Tibial nerve (tissue), 4 donors: Measurements from ENCODE around the gene TMCC1. TPM values are rescaled to one million over a fixed set of nuclear protein-coding genes. Genes with fewer than 3 reads are reported as not detected.

ENCODE experiments used
- DNase-seq, 2 donors: peaks; one replicate each; pipeline ENCODE4 v3.0.0-alpha.2; 2019; ENCODE audit warnings: low spot score in 2 of 2
- H3K27ac ChIP-seq, 4 donors: fragments of 200-600 bp; sonication (generic) in 3 of 4; one replicate each; pipeline ENCODE4 v1.5.1; 2017 to 2019; ENCODE audit warnings: mild to moderate bottlenecking in 1 of 4
- H3K27me3 ChIP-seq, 2 donors: fragments of 200-600 bp; sonication (generic) in 1 of 2; one replicate each; pipeline versions ENCODE4 v1.5.1 to v1.6.0; 2017 to 2019
- H3K36me3 ChIP-seq, 3 donors: fragments of 200-600 bp; sonication (generic); one replicate each; pipeline ENCODE4 v1.5.1; 2018 to 2019
- H3K4me1 ChIP-seq, 4 donors: fragments of 200-600 bp; sonication (generic) in 3 of 4; one replicate each; pipeline ENCODE4 v1.5.1; 2017 to 2019
- H3K4me3 ChIP-seq, 4 donors: fragments of 200-600 bp; sonication (generic) in 3 of 4; one replicate each; pipeline ENCODE4 v1.5.1; 2017 to 2019; ENCODE audit warnings: mild to moderate bottlenecking in 1 of 4, moderate library complexity in 1 of 4
- H3K9me3 ChIP-seq, 4 donors: fragments of 200-600 bp; sonication (generic) in 3 of 4; one replicate each; pipeline ENCODE4 v1.5.1; 2017 to 2019
- EP300 ChIP-seq, 2 donors: sonication (generic); formaldehyde crosslinking; IDR thresholded peaks; one replicate each; pipeline ENCODE4 v1.6.1; 2017; ENCODE audit warnings: antibody characterized with exemption in 2 of 2, mild to moderate bottlenecking in 1 of 2
- POLR2A ChIP-seq, 2 donors: fragments of 450-650 bp; IDR thresholded peaks; one replicate each; pipeline ENCODE4 v1.6.1; 2017; ENCODE audit warnings: antibody characterized with exemption in 2 of 2, mild to moderate bottlenecking in 2 of 2, moderate library complexity in 2 of 2
- whole genome bisulfite sequencing, 2 donors: methylation state at CpG; one replicate each; pipeline ENCODE4 v1.1.5; 2018; 5-methylcytosine and 5-hydroxymethylcytosine counted together
- total RNA-seq, 4 donors: library from RNA; depleted of rRNA; stranded (reverse); fragments of >200 nt; gene quantifications; one replicate each; pipeline ENCODE4 v1.1.0, GENCODE V29; 2016
- TF ChIP-seq, protein P1 (sequence below), 5 experiments: fragments of 200-600 bp in 3 of 5; fragments of 450-650 bp in 2 of 5; sonication (generic) in 3 of 5; IDR thresholded peaks; one replicate each; pipeline ENCODE4 v1.5.1; 2016 to 2019; ENCODE audit warnings: antibody characterized with exemption in 5 of 5, mild to moderate bottlenecking in 3 of 5, moderate library complexity in 2 of 5

TMCC1 gene
- total RNA-seq, 4 donors from 2014 or later: 19.9 to 27.9 (median 23.1) TPM

DNA sequence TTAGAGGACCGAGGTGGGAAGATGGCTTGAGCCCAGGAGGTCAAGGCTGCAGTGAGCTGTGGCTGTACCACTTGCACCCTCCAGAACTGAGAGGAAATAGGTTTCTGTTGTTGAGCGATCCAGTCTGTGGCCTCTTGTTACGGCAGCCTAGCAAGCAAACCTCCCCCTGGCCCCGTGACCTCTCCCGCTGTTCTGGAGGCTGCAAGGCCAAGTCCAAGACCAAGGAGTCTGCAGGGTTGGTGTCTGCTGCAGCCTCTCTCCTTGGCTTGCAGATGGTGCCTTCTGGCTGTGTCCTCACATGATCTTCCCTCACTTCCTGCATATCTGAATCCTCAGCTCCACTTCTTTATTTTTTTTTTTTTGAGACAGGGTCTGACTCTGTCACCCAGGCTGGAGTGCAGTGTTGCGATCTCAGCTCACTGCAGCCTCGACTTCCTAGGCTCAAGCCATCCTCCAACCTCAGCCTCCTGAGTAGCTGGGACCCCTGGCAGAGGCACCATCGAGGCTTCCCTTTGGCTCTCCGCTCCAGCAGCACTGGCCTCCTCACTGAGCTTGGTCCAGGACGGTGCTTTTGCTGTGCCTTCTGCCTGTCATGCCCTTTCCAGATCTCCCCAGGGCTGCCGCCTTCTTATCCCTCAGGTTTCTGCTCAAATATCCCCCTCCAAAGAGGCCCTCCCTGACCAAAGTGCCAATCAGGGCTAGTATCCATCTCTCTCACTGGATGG, 269.0 kb downstream of the TMCC1 start:
- Histone ChIP-seq H3K4me1 (peaks cover 0 to 86% (median 47%) of the 10 kb centered on the region in 4 donors), H3K27me3 (no peaks in the 10 kb centered on the region), H3K27ac (peak overlapping the region in 3 of 4 donors; percentile 66 to 99 (median 97)), H3K9me3 (no peaks in the 10 kb centered on the region), H3K36me3 (no peaks in the 10 kb centered on the region), H3K4me3 (no peak overlapping the region)
- 65 to 75% methylated on average over 9 to 11 of the region's 11 CpGs for WGBS, 2 donors
- TF ChIP-seq, protein P1, sequence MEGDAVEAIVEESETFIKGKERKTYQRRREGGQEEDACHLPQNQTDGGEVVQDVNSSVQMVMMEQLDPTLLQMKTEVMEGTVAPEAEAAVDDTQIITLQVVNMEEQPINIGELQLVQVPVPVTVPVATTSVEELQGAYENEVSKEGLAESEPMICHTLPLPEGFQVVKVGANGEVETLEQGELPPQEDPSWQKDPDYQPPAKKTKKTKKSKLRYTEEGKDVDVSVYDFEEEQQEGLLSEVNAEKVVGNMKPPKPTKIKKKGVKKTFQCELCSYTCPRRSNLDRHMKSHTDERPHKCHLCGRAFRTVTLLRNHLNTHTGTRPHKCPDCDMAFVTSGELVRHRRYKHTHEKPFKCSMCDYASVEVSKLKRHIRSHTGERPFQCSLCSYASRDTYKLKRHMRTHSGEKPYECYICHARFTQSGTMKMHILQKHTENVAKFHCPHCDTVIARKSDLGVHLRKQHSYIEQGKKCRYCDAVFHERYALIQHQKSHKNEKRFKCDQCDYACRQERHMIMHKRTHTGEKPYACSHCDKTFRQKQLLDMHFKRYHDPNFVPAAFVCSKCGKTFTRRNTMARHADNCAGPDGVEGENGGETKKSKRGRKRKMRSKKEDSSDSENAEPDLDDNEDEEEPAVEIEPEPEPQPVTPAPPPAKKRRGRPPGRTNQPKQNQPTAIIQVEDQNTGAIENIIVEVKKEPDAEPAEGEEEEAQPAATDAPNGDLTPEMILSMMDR (IDR thresholded peaks at IDR 0.05): no peak
- peak in 1 of 2 donors; percentile 23 for TF ChIP-seq EP300 (IDR thresholded peaks at IDR 0.05)
- no peak for DNase-seq

DNA sequence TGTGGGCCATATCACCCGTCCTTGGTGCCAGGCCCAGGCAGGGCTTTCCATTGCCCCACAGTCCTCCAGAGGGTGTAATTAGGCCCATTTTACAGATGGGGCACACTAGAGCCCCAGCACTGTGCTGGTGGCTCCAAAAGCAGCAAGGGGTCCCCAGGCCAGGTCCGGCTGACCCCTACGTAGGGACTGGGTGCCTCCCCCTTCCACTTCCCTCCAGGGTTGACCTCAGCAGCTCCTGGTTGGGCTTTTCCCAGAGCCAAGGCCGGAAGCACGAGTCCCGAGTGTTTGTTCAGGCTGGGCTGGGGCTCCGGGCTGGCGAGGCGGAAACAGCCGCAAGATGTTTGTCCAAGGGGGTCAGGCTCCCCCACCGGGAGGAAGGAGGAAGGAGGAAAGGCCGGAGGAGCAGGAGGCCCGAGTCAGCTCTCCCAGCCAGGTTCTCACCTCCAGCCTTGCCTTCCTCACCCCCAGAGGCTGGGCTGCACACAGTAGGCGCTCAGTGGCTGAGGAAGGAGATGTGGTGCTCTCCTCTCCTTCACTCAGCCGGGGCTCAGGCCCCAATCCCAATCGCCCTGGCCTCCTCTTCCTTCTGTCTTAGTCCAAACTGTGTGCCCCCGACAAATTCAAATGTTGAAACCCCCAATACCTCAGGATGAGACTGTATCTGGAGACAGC, 269.9 kb downstream of the TMCC1 start:
- H3K36me3 ChIP-seq: no peaks in the 10 kb centered on the region
- no peak for DNase-seq
- H3K4me1 ChIP-seq: peaks cover 0 to 91% (median 51%) of the 10 kb centered on the region in 4 donors
- H3K27me3 ChIP-seq: no peaks in the 10 kb centered on the region
- H3K4me3 ChIP-seq: no peak overlapping the region
- no peaks in the 10 kb centered on the region for H3K9me3 ChIP-seq
- peak overlapping the region; percentile 51 to 99 (median 78) for H3K27ac ChIP-seq
- WGBS, 2 donors: 42 to 51% methylated on average over 13 to 17 of the region's 17 CpGs
- peak in 1 of 2 donors; percentile 56 for TF ChIP-seq EP300 (IDR thresholded peaks at IDR 0.05)
- TF ChIP-seq POLR2A (IDR thresholded peaks at IDR 0.05): no peak

GRCh38 chr3:129622933-129623332, 270.6 kb downstream of the TMCC1 start:
- TF ChIP-seq POLR2A (IDR thresholded peaks at IDR 0.05): no peak
- TF ChIP-seq, protein P1 (IDR thresholded peaks at IDR 0.05): no peak
- TF ChIP-seq EP300 (IDR thresholded peaks at IDR 0.05): no peak
- 75 to 77% methylated on average over 9 to 10 of the region's 10 CpGs for WGBS, 2 donors
- Histone ChIP-seq H3K27ac (peak overlapping the region; percentile 23 to 99 (median 74)), H3K4me3 (no peak overlapping the region), H3K4me1 (peaks cover 0 to 90% (median 51%) of the 10 kb centered on the region in 4 donors), H3K36me3 (no peaks in the 10 kb centered on the region), H3K27me3 (no peaks in the 10 kb centered on the region), H3K9me3 (no peaks in the 10 kb centered on the region)
- DNase-seq: no peak

DNA sequence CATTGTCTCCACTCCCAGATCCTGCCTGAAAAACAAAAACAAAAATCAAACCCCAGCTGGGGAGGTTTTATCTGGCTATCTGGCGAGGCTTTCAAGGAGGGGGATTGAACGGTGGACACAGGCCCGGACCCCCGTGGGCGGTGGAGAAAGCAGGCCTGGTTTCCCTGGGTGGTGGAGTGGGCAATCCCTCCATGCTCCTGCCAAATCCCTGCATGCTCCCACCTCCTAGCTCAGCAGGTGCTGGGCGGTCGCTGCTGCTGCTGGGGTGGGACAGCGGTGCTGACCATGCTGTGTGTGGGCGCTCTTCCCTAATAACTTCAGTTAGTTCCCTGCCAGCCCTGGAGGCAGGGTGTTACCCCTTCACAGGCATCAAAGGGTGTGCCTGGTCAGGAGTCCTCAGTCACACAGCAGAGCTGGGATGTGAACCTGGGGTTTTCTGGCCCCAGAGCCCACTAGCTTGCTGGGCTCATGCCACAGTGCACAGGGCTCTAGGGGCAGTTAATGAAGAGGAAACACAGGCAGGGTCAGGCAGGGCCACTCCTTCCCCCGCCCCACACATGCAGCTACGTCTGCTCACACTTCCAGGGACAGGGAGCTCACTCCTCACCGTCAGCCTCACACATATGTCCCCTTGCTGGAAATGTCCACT, 271.2 kb downstream of the TMCC1 start:
- Histone ChIP-seq H3K4me3 (no peak overlapping the region), H3K27me3 (no peaks in the 10 kb centered on the region), H3K36me3 (no peaks in the 10 kb centered on the region), H3K9me3 (no peaks in the 10 kb centered on the region), H3K4me1 (peaks cover 0 to 84% (median 48%) of the 10 kb centered on the region in 4 donors), H3K27ac (peak overlapping the region; percentile 23 to 99 (median 66))
- DNase-seq: no peak
- 34 to 40% methylated on average over 12 of the region's 12 CpGs for WGBS, 2 donors
- TF ChIP-seq, protein P1 (IDR thresholded peaks at IDR 0.05): no peak
- TF ChIP-seq POLR2A (IDR thresholded peaks at IDR 0.05): no peak
- TF ChIP-seq EP300 (IDR thresholded peaks at IDR 0.05): no peak

- 40 to 43% methylated on average over 14 of the region's 14 CpGs for WGBS, 2 donors
- H3K27me3 ChIP-seq: no peaks in the 10 kb centered on the region
- no peaks in the 10 kb centered on the region for H3K9me3 ChIP-seq
- H3K4me3 ChIP-seq: no peak overlapping the region
- H3K4me1 ChIP-seq: peaks cover 0 to 82% (median 45%) of the 10 kb centered on the region in 4 donors
- H3K36me3 ChIP-seq: no peaks in the 10 kb centered on the region
- TF ChIP-seq, protein P1 (IDR thresholded peaks at IDR 0.05): no peak
- TF ChIP-seq EP300 (IDR thresholded peaks at IDR 0.05) (no peak), POLR2A (IDR thresholded peaks at IDR 0.05) (no peak)
- peak overlapping the region in 3 of 4 donors; percentile 10 to 99 (median 97) for H3K27ac ChIP-seq
- DNase-seq: no peak
Observed at GRCh38 chr3:129621626-129622225, 271.8 kb downstream of the TMCC1 start.
